ENCODE results near the gene IL25.

GRCh38 chr14:23324455-23324846, 48.2 kb upstream of the IL25 start:
- TF ChIP-seq CTCF (conservative IDR thresholded peaks at IDR 0.05; ENCODE audit: low read depth, low read length), result no peak
- no peak for TF ChIP-seq CEBPB (IDR thresholded peaks at IDR 0.05; ENCODE audit: low read depth, low read length)
